ENCODE data around the gene HSPG2.

DNA sequence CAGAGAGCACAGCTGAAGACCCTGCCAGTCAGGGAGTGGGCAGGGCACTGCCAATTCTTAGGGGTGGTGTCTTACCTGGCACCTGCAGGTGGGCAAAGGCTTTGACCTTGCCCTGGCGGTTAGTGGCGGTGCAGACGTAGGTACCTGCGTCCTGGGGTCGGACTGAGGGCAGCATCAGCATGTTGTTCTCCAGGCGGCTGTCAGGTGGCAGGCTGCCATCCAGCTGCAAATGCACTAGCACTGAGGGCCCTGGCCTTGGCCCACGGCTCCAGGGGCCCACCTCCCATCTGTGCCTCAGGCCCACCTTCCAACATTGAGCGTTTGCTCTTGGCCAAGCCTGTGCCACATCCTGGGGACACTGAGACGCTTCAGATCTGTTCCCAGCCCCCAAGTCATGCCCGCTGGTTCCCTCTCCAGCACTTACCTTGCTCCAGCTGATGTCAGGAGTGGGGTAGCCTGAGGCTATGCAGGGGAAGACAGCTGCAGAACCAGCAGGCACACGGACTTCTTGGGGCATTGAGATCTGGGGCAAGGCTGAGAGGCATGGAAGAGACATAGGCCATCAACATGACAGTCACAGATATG, 103.6 kb downstream of the HSPG2 start:
- TF ChIP-seq, protein P1, sequence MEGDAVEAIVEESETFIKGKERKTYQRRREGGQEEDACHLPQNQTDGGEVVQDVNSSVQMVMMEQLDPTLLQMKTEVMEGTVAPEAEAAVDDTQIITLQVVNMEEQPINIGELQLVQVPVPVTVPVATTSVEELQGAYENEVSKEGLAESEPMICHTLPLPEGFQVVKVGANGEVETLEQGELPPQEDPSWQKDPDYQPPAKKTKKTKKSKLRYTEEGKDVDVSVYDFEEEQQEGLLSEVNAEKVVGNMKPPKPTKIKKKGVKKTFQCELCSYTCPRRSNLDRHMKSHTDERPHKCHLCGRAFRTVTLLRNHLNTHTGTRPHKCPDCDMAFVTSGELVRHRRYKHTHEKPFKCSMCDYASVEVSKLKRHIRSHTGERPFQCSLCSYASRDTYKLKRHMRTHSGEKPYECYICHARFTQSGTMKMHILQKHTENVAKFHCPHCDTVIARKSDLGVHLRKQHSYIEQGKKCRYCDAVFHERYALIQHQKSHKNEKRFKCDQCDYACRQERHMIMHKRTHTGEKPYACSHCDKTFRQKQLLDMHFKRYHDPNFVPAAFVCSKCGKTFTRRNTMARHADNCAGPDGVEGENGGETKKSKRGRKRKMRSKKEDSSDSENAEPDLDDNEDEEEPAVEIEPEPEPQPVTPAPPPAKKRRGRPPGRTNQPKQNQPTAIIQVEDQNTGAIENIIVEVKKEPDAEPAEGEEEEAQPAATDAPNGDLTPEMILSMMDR (IDR thresholded peaks at IDR 0.05) = no peak
- no peak for TF ChIP-seq POLR2A (IDR thresholded peaks at IDR 0.05)
- peak in 1 of 2 donors; percentile 6 for TF ChIP-seq POLR2AphosphoS5 (IDR thresholded peaks at IDR 0.05; ENCODE audit: insufficient read depth in 1 of 2, low read depth in 1 of 2)
